GM13977 (cell line): ENCODE results near the gene REXO5.
"Not testable (repeated sequence)": the region's sequence is repeated elsewhere in the genome, so short reads cannot be mapped to it uniquely, and the experiment has no call there.

ENCODE experiments used
- DNase-seq: peaks from one replicate; pipeline ENCODE4 v3.0.0; 2012; ENCODE audit warnings: low spot score
- in situ Hi-C: fragments of 300-500 bp; cut with MboI; formaldehyde crosslinking; loops from one replicate; pipeline ENCODE4 v1.12.0; 2022; ENCODE audit warnings: low sequenced_read_pairs, low pct_unique_long_range_greater_than_20kb, mixed read lengths, inconsistent platforms; ENCODE audit not compliant: unreplicated experiment
- TF ChIP-seq, protein P1 (sequence below): IDR thresholded peaks from 2 replicates; pipeline ENCODE4 v1.5.1; 2012; ENCODE audit warnings: mild to moderate bottlenecking, control low read depth; ENCODE audit not compliant: insufficient read depth; ENCODE audit errors: extremely low read depth, missing control alignments

The REXO5 gene, protein sequence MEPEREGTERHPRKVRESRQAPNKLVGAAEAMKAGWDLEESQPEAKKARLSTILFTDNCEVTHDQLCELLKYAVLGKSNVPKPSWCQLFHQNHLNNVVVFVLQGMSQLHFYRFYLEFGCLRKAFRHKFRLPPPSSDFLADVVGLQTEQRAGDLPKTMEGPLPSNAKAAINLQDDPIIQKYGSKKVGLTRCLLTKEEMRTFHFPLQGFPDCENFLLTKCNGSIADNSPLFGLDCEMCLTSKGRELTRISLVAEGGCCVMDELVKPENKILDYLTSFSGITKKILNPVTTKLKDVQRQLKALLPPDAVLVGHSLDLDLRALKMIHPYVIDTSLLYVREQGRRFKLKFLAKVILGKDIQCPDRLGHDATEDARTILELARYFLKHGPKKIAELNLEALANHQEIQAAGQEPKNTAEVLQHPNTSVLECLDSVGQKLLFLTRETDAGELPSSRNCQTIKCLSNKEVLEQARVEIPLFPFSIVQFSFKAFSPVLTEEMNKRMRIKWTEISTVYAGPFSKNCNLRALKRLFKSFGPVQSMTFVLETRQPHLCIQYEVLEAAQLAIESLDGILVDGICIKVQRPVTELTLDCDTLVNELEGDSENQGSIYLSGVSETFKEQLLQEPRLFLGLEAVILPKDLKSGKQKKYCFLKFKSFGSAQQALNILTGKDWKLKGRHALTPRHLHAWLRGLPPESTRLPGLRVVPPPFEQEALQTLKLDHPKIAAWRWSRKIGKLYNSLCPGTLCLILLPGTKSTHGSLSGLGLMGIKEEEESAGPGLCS

DNA sequence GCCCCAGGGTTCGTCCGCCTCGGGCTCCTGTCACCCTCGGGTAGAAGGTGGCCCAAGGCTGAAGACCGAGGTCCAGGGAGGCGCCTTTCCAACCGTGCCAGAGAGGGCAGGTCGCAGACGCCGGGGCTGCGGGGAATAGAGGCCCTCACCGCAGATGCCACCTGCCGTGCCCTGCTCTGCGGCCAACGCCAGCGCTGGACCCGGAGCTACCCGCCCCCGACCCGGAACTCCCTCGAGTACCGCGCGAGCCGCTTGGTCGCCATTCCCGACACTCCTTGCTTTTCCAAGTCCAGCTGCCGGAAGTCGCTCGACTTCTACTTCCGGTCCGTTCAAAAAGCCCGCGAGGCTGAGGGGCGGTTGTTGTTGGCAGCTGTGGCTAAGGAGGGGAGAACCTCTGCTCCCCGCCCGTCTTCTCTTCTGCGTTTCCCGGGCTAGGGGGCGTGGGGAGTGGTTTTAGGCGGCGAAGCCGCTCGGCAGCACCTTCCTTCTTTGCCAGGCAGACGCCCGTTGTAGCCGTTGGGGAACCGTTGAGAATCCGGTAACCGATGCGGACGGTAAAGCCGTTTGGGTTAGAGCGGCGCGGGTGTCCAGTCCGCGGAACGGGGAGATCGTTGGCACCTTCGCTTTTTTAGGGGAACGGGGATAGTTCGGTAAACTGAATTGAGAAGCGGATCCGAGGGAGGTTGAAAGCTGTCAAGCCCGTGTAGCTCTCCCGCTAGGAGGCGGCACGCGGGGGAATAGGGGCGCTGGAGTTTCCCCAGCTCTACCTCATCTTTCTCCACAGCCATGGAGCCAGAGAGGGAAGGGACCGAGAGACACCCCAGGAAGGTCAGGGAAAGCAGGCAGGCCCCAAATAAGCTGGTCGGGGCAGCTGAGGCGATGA is at the start of gene REXO5, which contains the start of gene ERI2:
Gene REXO5 (plus strand): TSS at position 360 of the 883 bp plus-strand sequence. CDS start 427 bp downstream, at position 787.
Gene ERI2 (minus strand): TSS at position 305 of the 883 bp plus-strand sequence. CDS start 42 bp downstream, at position 263.
- in situ Hi-C loops: no loop called here
- TF ChIP-seq, protein P1, sequence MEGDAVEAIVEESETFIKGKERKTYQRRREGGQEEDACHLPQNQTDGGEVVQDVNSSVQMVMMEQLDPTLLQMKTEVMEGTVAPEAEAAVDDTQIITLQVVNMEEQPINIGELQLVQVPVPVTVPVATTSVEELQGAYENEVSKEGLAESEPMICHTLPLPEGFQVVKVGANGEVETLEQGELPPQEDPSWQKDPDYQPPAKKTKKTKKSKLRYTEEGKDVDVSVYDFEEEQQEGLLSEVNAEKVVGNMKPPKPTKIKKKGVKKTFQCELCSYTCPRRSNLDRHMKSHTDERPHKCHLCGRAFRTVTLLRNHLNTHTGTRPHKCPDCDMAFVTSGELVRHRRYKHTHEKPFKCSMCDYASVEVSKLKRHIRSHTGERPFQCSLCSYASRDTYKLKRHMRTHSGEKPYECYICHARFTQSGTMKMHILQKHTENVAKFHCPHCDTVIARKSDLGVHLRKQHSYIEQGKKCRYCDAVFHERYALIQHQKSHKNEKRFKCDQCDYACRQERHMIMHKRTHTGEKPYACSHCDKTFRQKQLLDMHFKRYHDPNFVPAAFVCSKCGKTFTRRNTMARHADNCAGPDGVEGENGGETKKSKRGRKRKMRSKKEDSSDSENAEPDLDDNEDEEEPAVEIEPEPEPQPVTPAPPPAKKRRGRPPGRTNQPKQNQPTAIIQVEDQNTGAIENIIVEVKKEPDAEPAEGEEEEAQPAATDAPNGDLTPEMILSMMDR: peak; percentile 58
- DNase-seq: peak; percentile 91

DNA sequence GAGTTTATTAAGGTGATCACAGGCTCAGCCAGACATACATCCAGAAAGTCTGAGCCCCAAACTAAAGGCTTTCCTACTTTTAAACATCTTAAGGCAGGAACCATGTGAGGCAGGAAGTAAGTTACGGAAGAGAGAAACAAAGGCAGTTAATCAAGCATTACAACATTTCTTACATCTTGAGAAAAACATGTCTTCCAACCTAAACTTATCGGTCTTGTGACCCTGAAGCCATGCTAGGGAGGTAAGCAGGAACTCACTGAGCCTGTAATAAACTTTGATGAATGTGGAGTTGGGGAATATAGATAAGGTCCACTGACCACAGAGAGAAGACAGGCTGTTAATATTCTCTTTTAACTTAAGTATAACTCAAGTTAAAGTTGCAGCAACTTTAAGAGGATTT is 46.0 kb upstream of the REXO5 start:
- TF ChIP-seq, protein P1: no peak
- DNase-seq: no peak
- in situ Hi-C loops: no loop called here

DNA sequence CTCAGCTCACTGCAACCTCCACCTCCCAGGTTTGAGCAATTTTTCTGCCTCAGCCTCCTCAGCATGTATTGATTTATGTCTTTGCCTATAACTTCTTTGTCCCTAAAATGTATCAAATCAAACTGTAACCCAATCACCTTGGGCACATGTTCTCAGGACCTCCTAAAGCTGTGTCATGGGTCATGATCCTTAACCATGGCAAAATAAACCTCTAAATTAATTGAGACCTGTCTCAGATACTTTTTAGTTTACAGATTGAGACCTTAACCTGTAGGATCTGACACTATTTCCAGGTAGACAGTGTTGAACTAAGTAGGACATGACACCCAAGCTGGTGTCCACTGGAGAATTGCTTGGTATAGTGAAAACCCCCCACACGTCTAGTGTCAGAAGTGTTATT is 45.2 kb upstream of the REXO5 start:
- no peak for DNase-seq
- TF ChIP-seq, protein P1: no peak
- in situ Hi-C loops: no loop called here

DNA sequence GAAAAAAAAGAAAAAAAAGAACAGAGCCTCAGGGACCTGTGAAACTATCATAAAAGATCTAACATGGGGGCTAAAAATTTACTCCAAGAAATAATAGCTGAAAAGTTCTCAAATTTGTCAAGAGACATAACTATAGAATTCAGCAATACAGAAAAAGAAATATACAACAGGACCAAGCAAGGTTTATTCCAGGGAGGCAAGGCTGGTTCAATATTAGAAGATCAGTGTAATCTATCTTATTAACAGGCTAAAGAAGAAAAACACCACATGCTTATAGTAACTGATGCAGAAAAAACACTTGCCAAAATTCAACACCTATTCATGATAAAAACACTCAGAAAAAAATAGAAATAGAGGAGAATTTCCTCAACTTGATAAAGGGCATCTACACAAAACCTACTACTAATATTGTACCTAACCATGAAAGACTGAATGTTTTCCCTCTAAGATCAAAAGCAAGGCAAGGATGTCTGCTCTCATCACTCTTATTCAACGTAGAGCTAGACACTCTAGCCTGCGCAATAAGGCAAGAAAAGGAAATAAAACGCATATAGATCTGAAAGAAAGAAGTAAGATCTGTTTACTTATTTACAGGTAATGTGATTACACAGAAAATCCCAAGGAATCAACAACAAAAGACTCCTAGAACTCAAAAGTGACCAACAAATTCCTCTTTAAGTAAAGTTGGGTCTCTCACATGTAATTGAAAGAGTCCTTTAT is 43.8 kb upstream of the REXO5 start:
- TF ChIP-seq, protein P1: no peak
- DNase-seq: no peak
- in situ Hi-C loops: no loop called here

DNA sequence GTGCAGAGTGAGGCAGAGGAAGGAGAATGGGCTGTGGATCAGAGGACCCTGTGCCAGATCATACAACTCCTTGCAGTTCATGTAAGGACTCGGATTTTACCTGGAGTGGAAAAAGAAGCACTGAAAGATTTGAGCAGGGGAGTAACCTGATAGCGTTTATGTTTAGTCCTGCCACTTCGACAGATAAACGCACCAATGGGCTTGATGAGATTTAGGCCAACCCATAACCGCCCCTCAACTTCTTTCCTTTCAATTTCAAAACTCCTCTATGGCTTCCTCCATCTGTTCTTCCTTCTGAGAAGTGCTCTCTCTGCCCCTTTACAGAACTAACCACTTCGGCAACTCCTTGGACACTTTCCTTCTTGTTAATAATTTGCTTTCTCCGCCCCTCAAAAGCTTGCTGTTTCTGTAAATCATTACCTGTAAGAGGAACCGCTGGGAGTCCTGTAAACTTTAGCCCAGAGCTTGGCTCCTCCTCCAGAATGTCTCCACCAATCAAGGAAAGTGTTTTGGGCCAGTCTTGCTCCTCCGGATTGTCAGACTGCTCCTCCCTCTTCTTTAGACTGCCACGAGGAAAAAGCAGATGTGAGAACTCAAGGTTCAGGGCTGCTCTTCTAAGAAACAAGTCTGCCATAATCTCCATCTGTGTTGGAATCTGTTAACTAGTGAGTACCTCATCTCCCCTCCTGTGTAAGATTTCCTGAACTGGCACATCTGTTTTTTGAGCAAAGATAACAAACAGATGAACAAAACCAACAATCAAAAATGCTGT is 42.7 kb upstream of the REXO5 start, which contains the start of gene ACSM3:
Gene ACSM3 (plus strand): TSS at position 554 of the 772 bp plus-strand sequence. CDS start 6,021 bp downstream, outside the sequence.
- in situ Hi-C loops: no loop called here
- peak; percentile 89 for DNase-seq
- TF ChIP-seq, protein P1: no peak

DNA sequence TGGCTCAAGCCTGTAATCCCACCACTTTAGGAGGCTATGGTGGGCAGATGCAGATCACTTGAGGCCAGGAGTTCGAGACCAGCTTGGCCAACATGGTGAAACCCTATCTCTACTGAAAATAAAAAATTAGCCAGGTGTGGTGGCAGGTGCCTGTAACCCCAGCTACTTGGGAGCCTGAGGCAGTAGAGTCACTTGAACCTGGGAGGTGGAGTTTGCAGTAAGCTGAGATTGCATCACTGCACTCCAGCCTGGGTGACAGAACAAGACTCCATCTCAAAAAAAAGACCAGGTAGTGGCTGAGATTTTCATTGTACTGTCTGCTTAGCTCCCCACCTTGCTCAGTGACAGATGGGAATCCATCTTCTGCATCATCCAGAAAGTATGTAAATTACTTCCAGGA is 41.9 kb upstream of the REXO5 start:
- DNase-seq, in situ Hi-C loops: not testable (repeated sequence)
